ENCODE data around the gene CBX6.
A peak's percentile ranks its signal among the peaks of the same experiment; 100 is the strongest.
"Not testable (repeated sequence)": the region's sequence is repeated elsewhere in the genome, so short reads cannot be mapped to it uniquely, and the experiment has no call there.

Gene CBX6

DNA sequence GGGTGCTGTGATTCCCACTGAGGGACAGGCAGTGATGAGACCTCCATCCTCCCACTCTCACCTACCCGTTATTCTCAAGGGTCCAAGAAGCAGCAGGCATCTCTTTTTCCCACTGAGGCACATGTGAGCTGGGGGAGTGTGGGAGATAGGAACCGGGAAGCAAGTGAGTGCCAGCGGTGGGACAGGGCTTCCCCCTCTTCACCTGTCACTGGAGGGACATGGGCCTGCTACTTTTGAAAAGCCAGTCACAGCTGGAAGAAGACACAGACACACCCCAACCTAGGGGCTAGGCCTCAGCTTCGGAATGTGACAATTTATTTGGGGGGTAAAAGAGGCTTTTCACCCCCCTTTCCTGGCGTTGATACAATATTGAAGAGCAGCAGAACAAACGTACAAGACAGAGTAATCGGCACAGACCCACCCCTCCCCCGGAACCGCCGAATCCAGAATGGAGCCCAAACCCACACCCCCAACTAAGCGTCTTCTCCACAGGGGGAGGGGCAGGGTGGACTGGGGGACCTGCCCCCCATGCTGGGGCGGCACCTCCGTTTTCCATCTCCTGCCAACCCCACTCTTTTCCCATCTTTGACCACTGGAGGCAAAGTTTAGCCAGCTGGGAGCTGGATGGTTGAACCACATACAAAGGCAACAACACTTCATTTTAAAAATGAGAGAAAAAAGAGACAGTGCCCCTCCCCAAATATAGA lies 10.7 kb downstream of the CBX6 start:
- no peak for DNase-seq

DNA sequence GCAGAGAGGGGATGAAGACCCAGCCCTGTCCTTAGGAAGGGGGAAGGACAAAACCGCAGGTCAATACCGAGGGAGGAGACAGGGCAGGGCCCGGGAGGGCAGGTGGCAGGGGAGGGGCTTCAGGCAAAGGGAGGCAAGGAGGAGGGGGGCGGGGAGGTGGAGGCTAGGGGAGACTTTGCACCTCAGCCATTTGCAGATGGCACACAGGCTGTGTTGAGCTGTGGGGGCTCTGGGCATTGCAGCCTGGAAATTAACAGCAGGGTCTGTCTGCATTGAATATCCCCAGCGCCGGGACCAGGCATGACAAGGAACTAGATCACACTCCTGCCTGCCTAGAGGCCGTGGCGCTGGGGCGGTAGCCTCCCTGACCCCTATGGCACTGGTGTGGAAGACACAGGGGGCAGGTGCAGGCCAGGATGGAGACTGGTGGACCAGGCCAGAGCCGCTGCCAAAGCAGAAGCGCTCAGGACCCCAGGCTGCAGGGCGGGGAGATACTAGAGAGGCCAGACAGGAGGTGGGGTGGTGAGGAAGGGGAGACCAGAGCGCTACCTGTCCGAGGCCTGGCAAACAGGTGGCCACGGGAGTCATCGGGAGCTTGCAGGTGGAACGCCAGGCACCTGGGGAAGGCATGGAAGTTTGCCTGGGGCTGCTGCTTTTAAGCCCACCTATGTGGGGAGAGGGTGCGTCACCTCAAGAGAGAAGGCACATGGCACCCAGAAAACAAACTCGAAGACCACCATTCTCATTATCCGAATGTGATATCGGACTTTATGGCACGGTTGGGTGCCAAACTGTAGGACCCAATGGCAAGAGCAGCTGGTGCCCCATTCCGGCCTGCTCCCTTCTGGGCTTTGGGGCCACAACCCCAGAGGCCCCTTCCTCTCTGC lies 11.5 kb downstream of the CBX6 start:
- no peak for DNase-seq

DNA sequence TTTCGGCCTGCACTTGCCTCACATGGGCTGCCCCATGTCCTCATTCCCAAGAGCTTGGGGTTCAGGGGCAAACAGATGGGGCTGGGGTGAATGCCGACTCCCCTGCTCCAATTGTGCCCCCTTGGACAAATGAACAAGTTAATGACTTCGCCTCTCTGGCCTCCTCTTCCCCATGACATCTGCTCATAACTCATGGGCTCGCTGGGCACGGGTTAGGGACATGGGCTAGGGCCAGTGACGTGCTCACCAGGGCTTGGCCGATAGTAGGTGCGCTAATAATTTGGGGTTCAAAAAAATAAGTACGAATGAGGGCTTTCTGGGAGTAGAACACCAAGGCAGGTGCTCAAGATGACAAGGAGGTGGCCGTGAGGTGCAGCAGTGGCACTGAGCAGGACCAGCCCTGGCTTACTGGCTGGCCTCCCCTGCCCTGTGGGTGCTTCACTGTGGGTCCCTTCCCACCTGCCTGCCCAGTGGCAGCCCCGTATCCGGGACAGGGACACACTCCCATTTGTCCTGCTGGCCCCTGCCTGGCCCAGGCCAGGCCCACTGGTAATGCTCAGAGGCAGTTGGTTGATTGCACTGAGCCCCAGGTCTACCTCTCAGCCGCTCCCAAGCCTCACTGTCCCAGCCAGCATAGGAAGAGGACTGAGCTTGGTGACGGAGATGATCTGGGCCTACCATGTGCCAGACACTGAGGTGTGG lies 12.3 kb downstream of the CBX6 start:
- no peak for DNase-seq

DNA sequence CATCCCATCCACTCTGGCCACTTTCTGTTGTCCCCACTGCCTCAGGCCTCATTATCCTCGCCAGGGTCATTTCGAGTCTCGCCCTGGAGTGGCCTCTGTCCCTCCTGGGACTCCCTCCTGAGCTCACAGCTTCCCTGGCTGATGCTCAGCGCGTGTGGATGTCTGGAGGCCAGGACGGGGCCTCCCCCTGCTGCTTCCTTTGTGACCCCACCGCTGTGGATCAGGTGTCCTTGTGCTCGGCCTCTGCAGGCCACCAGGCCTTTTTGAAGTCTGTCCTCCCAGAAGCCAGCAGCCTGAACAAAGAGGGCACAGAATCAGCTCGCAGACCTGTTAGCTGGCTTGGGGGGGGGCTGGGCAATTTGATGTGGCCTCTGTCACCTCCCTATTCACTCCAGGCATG lies 13.5 kb downstream of the CBX6 start:
- DNase-seq, result no peak

DNA sequence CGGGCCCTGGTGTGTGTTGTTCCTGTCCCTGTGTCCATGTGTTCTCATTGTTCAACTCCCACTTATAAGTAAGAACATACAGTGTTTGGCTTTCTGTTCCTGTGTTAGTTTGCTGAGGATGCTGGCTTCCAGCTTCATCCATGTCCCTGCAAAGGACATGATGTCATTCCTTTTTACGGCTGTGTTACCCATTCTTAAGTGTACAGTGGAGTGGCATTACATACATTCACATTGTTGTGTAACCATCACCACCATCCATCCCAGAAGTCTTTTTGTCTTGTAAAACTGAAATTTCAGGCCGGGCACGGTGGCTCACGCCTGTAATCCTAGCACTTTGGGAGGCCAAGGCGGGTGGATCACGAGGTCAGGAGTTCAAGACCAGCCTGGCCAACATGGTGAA lies 17.5 kb downstream of the CBX6 start:
- DNase-seq, result not testable (repeated sequence)

DNA sequence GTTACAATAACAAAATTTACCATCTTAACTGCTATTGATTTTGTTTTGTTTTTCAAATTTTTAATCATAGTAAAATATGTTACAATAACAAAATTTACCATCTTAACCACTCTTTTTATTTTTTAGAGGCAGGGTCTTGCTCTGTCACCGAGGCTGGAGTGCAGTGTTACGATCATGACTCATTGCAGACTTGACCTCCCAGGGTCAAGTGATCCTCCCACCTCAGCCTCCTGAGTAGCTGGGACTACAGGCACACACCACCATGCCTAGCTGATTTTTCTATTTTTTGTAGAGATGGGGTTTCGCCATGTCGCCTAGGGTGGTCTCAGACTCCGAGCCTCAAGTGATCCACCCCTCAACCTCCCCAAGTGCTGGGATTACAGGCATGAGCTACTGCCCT lies 18.1 kb downstream of the CBX6 start:
- DNase-seq, result not testable (repeated sequence)

DNA sequence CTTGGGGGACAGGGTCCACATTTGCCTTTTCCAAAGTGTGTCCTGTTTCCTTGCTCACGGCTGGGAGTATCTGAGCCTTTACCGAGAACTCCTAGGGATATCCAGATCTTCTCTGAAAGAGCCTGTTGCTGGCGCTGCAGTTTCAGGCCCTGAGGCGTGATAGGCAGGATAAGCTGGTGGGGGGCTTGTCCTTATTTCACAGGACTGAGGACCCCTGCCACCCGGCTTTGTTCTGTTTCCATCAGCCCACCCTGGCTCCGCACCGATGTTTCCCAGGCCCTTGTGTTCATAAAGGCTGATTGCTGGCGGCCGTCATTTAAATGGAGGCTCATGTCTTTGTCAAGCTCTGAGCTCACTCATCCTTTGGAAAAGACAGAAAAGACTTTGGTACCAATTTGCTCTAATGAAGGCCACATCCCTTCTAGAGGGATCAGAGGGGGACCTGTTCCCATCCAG lies 18.8 kb downstream of the CBX6 start:
- no peak for DNase-seq

DNA sequence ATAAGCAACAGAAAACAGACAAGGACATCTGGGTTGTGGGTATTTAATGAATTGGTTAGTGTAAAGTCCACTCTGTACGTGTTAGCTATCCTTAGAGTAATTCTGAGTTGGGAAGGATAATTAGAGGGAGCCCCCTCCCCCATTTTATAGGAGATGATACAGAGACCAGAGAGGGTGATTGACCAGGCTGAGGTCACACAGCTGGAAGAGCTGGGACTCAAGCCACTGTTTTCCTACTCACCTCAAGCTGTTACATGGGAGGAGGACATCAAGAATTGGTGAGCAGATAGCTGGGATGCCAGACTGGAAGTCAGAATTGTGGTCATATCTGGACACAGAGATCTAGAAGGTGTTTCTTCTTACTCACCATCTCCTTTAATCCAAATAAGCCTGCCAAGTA lies 19.5 kb downstream of the CBX6 start:
- DNase-seq, result no peak

DNA sequence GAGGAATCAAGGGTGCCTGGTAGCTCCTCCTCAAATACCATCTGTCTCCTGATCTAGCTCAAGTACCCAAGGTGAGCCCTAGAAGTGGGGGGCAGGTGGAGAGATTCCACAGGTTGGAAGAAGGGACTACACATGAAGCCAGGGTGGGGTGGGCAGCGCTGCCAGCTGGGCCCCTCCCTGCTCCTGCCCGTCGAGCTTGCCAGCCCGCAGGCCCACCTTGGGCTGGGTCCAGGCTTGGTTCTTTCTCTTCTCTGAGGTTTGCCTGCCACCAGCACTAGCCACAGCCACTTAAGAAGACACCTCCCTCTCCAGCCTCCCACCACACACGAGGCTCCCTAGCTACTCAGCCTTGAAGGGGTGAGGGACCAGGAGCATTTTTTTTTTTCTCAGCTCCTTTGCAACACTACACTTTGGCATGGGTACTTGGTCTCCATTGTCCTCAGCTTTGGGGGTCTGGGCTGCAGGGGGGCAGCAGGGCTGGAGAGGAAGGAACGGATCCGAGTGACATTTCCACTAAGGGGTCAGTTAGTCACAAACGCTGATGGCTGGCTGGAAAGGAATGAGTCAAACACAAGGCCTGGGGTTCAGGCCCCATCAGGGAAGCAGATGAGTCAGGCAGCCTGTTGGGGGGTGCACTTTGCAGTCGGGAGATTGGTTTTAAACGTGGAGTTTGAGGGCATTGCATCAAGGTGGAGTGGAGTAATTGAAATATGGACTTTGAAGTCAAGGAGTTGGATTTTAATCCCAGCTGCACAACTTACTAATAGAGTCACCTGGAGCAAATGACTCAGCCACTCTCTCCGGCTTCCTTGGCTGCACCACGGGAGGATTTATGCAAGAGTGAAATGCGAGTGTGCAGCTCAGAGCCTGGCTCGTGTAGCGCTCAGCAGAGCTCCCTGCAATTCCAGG lies 20.8 kb downstream of the CBX6 start:
- peak; percentile 57 for DNase-seq

DNA sequence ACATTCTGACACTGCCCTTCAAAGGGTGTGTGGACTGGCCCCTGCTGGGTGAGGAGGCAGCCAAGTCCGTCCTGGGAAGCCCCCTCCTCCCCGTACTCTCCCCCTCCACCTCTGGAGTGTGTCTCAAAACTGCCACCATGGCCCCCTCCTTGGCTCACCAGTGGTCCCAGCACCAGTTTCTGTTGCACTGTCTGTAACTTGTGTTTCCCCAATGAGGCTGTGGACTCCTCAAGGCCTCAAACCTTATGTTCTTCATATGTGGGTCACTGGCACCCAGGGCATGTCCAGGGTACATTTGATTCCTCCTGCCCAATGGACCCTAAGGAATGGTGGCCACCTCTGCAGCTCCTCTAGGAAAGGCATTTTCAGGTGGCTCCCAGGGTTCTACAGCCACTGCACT lies 21.6 kb downstream of the CBX6 start:
- no peak for DNase-seq

DNA sequence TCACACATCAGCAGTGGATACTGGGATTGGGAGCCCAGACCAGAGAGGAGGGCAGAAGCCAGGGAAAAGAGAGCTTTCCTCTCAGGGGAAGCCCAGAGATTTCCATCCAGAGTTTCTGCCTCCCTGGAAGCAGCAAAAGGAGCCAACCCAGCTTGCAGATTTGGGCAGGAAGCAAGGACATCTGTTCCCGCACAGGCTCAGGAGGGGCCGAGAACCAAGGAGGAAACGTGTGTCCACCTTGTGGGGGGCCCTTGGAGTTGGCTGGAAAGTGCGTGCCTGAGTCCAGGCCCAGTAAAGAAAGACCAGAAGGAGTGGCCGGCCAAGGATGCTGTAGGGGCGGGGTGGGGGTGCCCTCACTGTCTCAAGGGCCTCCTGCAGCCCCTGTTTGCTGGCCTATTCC lies 22.2 kb downstream of the CBX6 start:
- DNase-seq, result no peak

DNA sequence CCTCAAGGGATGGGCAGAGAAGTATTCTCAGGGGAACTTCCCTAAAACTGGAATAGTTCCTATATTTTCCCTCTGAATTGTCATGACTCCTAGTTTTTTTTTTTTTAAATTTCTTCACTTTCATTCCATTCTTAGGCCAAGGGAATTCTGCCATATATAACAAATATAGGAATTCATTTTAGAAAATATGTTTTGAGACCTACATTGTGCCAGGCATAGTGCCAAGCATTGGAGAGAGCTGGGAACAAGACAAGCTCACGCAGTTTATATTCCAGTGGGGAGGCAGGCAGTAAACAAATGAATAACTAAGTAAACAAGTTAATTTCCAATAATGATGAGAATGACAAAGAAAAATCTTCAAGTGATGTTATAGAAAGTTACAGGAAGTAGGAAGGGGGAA lies 25.6 kb downstream of the CBX6 start:
- DNase-seq, result no peak

DNA sequence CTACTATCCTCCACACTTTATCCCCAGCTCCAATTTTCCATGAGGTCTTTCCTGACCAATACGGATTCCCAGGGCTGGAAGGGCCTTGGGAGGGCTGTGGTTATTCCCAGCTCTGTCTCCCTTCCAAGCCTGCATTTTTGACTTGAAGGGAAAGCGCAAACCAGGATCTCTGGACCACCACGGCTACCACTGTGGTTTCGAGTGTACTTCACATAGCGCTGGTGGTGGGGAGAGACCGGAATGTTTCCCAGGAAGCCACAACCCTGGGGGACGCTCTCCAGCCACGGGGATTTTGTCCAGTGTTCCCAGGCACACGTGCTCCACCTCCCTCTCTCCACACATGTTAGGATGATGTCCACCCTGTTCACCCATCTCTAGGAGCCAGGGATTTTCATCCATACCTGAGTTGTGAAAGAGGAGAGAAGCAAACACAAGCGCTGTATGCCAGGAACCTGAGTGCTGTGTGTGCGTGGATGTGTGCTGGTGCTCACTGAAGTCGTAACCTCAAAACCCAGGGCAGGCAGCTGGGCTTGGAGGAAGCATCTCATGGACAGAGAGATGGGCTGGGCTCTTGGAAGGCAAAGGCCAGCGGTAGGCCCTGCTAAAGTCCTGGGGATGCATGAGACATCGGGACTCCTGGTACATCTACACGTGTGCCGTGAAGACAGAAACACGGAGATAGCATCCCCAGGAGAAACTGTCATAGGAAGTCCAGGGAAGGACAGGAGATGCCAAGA lies 26.8 kb downstream of the CBX6 start:
- peak; percentile 67 for DNase-seq

DNA sequence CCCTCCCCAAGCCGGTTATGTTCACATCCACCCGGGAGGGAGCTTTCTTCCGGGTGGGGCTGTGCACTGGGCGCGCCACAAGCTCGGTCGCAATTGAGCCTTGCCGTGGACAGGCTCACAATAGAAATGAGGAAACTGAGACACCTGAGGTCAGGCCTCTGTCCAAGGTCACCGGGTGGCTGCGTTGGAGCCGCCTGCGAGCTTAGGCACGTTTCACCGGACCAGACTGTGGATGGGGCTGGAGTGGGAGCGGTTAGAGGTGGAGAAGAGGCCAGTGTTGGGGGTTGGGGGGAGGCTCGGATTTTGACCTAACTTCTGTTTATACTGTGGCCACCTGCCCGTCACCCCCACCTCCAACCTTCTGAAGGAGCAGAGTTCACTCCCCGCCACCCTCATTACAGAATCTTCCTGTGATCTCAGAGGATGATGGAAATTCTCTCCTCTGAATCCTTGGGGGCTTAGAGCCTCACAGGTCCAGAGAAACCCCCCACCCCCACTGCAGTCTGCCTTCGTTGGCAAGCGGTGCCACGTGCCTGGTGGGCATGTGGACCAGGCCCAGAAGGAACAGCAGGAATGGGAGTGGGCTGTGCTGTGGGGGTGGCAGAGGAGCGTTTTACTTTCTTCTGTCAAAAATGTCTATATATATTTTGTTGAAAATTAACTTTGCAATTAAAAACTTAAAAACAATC lies 27.6 kb downstream of the CBX6 start:
- DNase-seq, result no peak

DNA sequence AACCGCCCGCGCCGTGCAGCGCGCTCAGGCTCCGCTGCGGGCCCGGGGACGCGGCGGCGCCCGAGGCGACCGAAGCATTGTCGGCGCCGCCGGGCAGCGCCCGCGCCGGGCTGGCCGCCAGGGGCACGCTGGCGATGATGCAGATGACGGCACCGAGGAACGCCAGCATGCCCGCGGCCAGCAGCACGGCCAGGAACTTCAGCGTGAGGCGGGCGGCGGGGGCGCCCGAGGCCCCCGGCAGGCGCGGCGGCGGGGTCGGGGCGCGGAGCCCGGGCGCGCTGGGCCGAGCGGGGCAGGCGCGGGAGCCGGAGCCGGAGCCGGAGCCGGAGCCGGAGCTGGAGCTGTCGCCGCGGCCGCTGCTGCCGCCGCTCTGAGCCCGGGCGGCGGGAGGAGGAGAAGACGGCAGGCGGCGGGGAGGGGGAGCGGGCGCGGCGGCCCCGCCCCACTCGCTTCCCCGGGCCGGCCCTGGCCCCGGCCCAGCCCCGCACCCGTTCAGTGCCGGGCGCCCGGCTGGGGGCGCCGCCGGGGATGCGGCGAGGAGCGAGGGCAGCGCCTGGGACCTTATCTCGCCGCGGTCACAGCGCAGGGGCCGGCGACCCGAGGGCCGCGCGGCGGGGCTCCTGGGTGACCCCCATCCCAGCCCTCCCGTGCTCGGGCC lies 28.2 kb downstream of the CBX6 start, which contains the start of gene NPTXR:
TSS of gene NPTXR (minus strand) at position 372 of the 658 bp plus-strand sequence.
- DNase-seq, result peak; percentile 26

DNA sequence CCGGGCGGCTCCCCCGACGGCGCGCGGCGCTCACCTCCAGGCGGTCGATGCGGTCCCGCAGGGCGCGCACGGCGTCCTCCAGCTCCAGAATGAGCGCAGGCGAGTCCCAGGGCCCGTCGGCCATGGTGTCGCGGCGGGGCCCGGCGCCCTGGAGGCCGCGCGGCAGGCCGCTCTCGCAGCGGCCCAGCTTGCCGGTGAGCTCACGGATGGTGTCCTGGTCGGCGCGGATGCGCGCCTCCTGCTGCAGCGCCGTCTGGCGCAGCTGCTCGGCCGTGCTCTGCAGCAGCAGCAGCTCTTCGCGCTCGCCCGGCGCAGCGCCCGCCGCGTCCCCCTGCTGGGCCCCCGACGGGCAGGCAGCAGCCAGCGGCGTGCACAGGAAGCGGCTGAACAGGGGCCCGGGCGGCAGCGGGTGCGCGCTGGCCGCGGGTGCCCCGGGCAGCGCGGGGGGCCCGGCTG lies 28.8 kb downstream of the CBX6 start:
- DNase-seq, result peak; percentile 76

DNA sequence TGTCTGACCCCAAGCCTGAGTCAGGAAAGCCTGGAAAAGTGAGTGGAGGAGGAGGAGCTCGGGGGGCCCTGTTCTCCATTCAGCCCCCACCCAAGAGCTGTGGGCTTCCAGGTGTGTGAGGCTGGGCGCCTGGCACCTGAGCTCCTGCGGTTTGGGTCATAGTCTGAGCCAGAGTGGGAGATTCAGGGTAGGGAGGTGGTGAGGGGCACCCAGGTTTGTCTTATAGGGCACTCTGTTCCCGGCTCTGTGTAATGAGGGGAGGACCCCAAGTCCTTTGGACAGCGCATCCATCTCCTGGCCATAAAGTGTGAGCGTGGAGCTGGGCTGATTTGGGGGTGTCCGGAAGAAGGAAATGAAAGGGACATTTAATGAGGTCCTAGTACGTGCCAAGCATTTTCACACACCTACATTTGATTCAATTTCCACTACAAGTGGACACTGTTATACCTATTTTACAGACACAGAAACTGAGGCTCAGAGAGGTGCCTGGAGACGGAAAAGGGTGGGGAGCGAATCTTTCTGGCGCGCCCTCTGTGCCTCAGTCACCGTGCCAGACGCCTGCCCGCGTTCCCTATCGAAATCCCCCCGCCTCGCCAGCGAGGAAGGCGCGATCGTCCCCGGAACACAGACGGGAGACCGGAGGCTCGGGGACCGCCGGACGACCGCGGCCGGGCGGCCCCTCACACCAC lies 29.4 kb downstream of the CBX6 start:
- no peak for DNase-seq

DNA sequence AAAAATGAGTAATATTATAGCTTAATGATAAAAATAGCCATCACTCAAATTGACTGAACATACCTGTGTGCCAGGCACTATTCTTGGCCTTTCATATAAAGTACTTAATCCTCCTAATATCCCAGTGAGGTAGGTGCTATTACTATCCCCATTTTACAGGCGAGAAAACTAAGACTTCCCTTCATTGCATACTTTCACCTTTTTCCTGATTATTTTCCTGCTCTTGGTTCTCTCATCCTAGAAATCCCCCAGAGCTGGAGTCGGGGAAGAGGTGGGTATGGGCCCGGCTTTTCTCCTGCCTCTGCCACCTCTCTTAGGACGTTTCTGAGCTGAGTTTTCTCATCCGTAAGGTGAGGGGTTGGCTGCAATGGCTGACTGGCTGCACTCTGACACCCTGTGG lies 30.4 kb downstream of the CBX6 start:
- no peak for DNase-seq

DNA sequence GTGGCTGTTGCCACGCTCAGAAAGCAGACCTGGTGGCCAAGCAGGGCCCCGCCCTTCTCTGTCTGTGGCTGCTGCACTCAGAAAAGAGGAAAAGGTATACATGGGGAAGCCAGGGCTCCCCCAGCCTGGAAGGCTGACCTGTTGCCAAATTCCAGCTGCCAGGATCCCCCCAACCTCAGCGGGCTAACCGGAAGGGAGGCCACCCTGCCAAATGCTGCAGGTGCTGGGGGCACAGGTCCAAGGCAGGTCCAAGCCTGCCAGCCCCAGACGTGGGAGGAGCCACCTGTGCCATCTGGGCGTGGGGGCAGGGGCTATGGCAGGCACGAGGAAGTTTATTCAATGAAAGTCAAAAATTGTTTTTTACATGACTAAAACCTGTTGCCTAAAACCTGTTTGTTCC lies 30.8 kb downstream of the CBX6 start:
- no peak for DNase-seq

DNA sequence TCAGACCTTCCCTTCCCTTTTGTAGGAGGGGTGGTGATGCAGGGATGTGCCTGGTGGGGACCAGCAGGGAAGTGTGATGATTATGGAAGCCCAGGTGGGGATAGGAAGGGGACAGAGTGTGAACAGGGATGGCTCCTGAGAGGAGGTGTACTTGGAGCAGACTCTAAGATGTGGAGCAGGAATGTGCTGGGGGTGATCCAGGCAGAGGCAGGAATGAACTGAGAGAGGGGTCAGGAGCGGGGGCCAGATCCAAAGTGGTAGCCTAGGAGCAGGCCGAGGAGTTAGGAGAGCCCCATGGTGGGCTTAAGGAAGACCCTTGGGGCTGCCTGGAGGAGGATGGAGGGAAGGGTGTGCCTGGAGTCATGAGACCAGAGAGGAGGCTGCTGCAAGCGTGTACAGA lies 31.9 kb downstream of the CBX6 start:
- DNase-seq, result no peak
